Pancreas (tissue), 10 donors: ENCODE measurements around the gene MTF1. TPM values are rescaled to one million over a fixed set of nuclear protein-coding genes. Genes with fewer than 3 reads are reported as not detected.
"Not testable (repeated sequence)": the region's sequence is repeated elsewhere in the genome, so short reads cannot be mapped to it uniquely, and the experiment has no call there.

Experiments used
- ATAC-seq, 4 donors: fragments of 200-7000 bp; cut with Tn5 transposase; one replicate each; pipeline versions ENCODE4 v1.8.0 to v1.9.1; 2020; ENCODE audit warnings: mild to moderate bottlenecking in 4 of 4, moderate library complexity in 4 of 4
- DNase-seq, 6 donors: peaks; one replicate each; pipeline ENCODE4 v3.0.0-alpha.2; 2020
- FAIRE-seq: peaks from 2 replicates; lab custom pipeline; 2012; peaks lifted over from hg19 to GRCh38; lab: Jason Lieb, UNC
- H3K27ac ChIP-seq, 4 donors: fragments of 200-600 bp; sonication (generic); 1 replicate in 3 of 4; 2 replicates in 1 of 4; pipeline versions ENCODE4 v1.5.0 to v1.8.0; 2020
- H3K27me3 ChIP-seq, 4 donors: fragments of 200-600 bp; one replicate each; pipeline ENCODE4 v1.8.0; 2021
- H3K36me3 ChIP-seq, 3 donors: fragments of 200-600 bp; sonication (generic) in 1 of 3; one replicate each; pipeline versions ENCODE4 v1.5.0 to v1.8.0; 2020 to 2021
- H3K4me1 ChIP-seq, 3 donors: fragments of 200-600 bp; one replicate each; pipeline ENCODE4 v1.8.0; 2021
- H3K4me3 ChIP-seq, 4 donors: fragments of 200-600 bp; sonication (generic) in 2 of 4; one replicate each; pipeline versions ENCODE4 v1.5.0 to v1.8.0; 2020 to 2021
- H3K9me3 ChIP-seq, 4 donors: fragments of 200-600 bp; one replicate each; pipeline ENCODE4 v1.8.0; 2021
- whole genome bisulfite sequencing, 2 donors: extraction: QIAGEN DNeasy Blood & Tissue Kit; methylation state at CpG; one replicate each; pipeline ENCODE4 v1.1.7; 2013; 5-methylcytosine and 5-hydroxymethylcytosine counted together
- intact Hi-C, 3 donors: fragments of 100-400 bp; cut with DNase I; formaldehyde crosslinking; loops; one replicate each; pipeline versions ENCODE4 v1.11.1 to v1.14.2; 2022
- polyA plus RNA-seq, 2 donors: library from polyadenylated mRNA; stranded (reverse); fragments of 200-250 nt; gene quantifications; one replicate each; pipeline ENCODE4 v1.2.3, GENCODE V29; 2013
- total RNA-seq, 6 donors: library from RNA; stranded (reverse); fragmentation: NEBNext Ultra II Directional in 4 of 6; extraction: Animal tissue kit (Norgen Biotek cat#: 25700) in 4 of 6; gene quantifications; one replicate each; pipeline versions ENCODE4 v1.2.1 to v1.2.4, GENCODE V29; 2021 to 2023
- TF ChIP-seq, protein P1 (sequence below), 4 donors: fragments of 200-600 bp; sonication (generic) in 3 of 4; IDR thresholded peaks; one replicate each; pipeline versions ENCODE4 v1.5.0 to v1.8.0; 2021; ENCODE audit warnings: antibody characterized with exemption in 4 of 4
- donor health status: healthy with polysubstance abuse.
- donor health status: DM: no; HTN: no; CAD: no; lungs with moderate emphysema.
- donor health status: DM: no; HTN: no; CAD: no.
- donor health status: control.
- donor health status: control.
- donor health status: Bipolar disorder and iron deficiency.
- donor health status: DM: yes; HTN: yes; CAD: no.
- donor health status: DM: no; HTN: no; CAD: no.
- donor health status: DM: no; HTN: no; CAD: no.
- donor health status: DM: yes; HTN: yes; CAD: no.

MTF1 gene
- total and polyA plus RNA-seq, 8 donors, result 1.4 to 13.5 (median 7.2) TPM

DNA sequence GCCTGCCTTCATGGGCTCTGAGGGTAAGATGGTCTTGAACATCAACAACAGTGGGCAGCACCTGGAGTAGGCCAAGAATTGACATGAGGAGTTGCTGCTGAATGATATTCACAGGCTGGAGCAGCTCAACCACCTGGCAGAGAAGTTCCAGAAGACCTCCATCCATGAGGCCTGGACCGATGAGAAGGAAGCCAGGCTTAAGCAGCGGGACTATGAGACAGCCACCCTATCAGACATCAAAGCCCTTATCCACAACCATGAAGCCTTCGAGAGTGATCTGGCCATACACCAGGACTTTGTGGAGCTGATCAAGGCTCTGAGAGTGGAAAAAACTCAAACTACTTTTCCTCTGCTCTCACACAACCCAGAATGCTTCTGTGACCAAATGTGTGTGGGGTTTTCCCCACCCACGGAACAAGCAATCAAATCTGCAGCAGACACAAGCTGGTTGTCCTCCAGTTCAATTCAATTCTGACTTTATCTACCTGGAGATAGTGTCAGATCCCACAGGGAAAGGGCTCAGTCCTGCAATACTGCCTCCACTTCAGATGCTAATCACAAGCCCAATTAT lies 82.4 kb downstream of the MTF1 start:
- H3K27ac ChIP-seq, result no peak overlapping the region
- no peak for DNase-seq
- FAIRE-seq, result no peak
- TF ChIP-seq, protein P1, sequence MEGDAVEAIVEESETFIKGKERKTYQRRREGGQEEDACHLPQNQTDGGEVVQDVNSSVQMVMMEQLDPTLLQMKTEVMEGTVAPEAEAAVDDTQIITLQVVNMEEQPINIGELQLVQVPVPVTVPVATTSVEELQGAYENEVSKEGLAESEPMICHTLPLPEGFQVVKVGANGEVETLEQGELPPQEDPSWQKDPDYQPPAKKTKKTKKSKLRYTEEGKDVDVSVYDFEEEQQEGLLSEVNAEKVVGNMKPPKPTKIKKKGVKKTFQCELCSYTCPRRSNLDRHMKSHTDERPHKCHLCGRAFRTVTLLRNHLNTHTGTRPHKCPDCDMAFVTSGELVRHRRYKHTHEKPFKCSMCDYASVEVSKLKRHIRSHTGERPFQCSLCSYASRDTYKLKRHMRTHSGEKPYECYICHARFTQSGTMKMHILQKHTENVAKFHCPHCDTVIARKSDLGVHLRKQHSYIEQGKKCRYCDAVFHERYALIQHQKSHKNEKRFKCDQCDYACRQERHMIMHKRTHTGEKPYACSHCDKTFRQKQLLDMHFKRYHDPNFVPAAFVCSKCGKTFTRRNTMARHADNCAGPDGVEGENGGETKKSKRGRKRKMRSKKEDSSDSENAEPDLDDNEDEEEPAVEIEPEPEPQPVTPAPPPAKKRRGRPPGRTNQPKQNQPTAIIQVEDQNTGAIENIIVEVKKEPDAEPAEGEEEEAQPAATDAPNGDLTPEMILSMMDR (IDR thresholded peaks at IDR 0.05), result no peak
- no peaks in the 10 kb centered on the region for H3K9me3 ChIP-seq
- 41 to 62% methylated on average over 4 of the region's 4 CpGs for WGBS, 2 donors
- intact Hi-C loops, result no loop called here
- H3K36me3 ChIP-seq, result no peaks in the 10 kb centered on the region
- H3K4me1 ChIP-seq, result no peaks in the 10 kb centered on the region
- H3K27me3 ChIP-seq, result no peaks in the 10 kb centered on the region
- no peak overlapping the region for H3K4me3 ChIP-seq
- ATAC-seq, result no peak

DNA sequence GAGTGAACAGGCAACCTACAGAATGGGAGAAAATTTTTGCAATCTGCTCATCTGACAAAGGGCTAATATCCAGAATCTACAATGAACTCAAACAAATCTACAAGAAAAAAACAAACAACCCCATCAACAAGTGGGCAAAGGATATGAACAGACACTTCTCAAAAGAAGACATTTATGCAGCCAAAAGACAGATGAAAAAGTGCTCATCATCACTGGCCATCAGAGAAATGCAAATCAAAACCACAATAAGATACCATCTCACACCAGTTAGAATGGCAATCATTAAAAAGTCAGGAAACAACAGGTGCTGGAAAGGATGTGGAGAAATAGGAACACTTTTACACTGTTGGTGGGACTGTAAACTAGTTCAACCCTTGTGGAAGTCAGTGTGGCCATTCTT lies 88.0 kb downstream of the MTF1 start:
- H3K9me3 ChIP-seq, H3K4me1 ChIP-seq, H3K4me3 ChIP-seq, ATAC-seq, H3K36me3 ChIP-seq, FAIRE-seq, H3K27me3 ChIP-seq, intact Hi-C loops, H3K27ac ChIP-seq, DNase-seq: not testable (repeated sequence)

DNA sequence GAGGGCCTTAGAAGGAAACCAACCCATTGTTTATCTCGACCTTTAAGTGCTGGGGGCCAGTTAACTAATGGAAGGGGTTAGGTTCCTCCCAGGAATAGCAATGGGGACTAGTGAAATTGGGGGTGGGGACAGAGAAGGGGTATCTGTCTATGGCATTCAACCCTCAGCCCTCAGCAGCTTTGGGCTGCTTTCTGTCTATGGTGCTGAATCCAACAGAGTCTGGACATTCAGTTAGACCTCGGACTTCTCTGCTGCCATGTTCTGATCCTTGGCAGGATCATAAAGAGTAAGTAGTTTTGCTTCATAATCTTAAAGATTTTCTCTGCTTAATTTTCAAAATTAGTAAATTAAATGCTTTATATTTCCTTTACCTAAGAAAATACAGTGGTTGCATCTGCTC lies 91.9 kb downstream of the MTF1 start:
- DNase-seq (no peak), FAIRE-seq (no peak), ATAC-seq (no peak)
- TF ChIP-seq, protein P1 (IDR thresholded peaks at IDR 0.05), result no peak
- no peaks in the 10 kb centered on the region for H3K9me3 ChIP-seq
- H3K36me3 ChIP-seq, result no peaks in the 10 kb centered on the region
- 16 to 27% methylated on average over 2 of the region's 2 CpGs for WGBS, 2 donors
- no peaks in the 10 kb centered on the region for H3K4me1 ChIP-seq
- H3K27ac ChIP-seq, result no peak overlapping the region
- H3K4me3 ChIP-seq, result no peak overlapping the region
- intact Hi-C loops, result no loop called here
- peaks cover 0 to 23% (median 3%) of the 10 kb centered on the region in 4 donors for H3K27me3 ChIP-seq

DNA sequence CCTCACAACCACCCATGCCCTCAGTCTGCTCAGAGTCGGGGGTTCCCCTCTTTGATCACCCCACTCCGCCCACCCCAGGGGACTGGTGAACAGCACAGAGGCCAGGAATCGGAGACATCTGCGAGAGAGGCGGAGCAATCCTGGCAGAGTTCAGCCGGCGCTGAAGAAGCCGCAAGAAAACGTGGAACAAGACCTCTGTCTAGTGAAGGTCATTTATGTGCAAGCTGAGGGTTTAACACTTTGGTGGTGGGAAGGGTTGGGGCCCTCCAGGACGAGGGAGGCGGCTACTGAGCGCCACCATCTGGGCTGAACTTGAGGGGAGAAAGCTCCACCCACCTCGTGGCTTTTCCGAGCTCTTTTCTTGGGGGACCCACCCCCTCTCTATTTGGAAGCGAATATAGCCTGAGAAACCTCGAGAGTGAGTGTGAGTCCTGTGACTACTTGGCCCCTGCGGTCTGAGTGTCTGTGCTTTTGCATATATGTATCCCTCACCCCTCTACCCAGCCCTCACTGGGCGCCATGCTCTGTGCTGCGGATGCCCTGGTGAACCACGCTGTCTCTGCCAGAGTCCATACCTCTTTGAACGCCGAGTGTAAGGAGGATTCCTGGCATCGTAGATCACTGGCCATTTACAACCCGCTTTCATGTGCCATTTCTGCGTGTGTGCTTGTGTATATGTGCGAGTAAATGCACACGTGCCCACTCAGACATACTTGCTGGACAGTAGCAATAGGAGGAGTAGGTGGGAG lies 93.3 kb downstream of the MTF1 start:
- ATAC-seq (peak in 1 of 4 donors; percentile 34), FAIRE-seq (no peak), DNase-seq (no peak)
- WGBS, 2 donors, result 4 to 5% methylated on average over 27 of the region's 27 CpGs
- Histone ChIP-seq H3K27me3 (peaks cover 0 to 32% (median 3%) of the 10 kb centered on the region in 4 donors), H3K9me3 (no peaks in the 10 kb centered on the region), H3K4me1 (no peaks in the 10 kb centered on the region), H3K36me3 (no peaks in the 10 kb centered on the region), H3K27ac (no peak overlapping the region), H3K4me3 (no peak overlapping the region)
- intact Hi-C loops, result no loop called here
- TF ChIP-seq, protein P1 (IDR thresholded peaks at IDR 0.05), result no peak

DNA sequence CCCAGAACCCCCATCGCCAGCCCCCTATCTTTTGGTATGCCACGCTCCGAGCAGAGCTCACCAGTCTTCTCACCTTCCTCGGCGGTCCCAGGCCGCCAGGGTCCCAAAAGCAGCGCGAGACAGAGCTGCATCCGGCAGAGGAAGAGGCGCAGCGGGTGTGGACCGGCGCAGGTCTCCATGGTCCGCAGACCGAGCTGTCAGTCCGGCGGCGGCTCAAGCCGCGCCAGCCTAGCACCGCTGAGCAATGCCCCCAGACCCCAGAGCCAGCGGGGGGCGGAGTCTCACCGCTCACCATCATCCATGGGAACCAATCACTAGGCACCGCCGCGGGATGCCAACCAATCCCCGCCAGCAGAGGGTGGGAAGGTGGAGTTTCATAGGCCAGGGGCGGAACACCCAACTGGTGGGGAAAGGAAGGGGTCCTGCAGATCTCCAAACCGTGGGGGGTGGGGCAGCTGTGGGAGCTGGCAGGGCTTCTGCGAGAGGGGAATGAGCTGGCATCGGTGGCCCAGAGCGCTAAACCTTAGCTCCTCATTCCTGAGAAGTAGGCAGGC lies 94.4 kb downstream of the MTF1 start, which contains the start of gene EPHA10:
EPHA10 (minus strand) TSS at position 233 of the 554 bp plus-strand sequence; CDS start at position 179, 54 bp downstream.
- H3K4me1 ChIP-seq, result no peaks in the 10 kb centered on the region
- H3K27ac ChIP-seq, result no peak within 1 kb of the TSS
- H3K27me3 ChIP-seq, result peaks cover 0 to 35% (median 3%) of the 10 kb centered on the region in 4 donors
- ATAC-seq (peak in 2 of 4 donors; percentile 39 to 52), FAIRE-seq (no peak), DNase-seq (no peak)
- no peaks in the 10 kb centered on the region for H3K36me3 ChIP-seq
- WGBS, 2 donors, result 3 to 4% methylated on average over 33 of the region's 33 CpGs
- no peaks in the 10 kb centered on the region for H3K9me3 ChIP-seq
- intact Hi-C loops, result no loop called here
- H3K4me3 ChIP-seq, result no peak within 1 kb of the TSS
- TF ChIP-seq, protein P1 (IDR thresholded peaks at IDR 0.05), result no peak
